Measurements from ENCODE around the gene FGB. TPM values are rescaled to one million over a fixed set of nuclear protein-coding genes. Genes with fewer than 3 reads are reported as not detected.

Gene FGB
- total and polyA plus RNA-seq, 9 of the 15 experiments (the other 6 are each of a cell fraction or from before 2014, with no cell fraction given), result 0.07 to 1.9 (median 0.13) TPM; not detected in 6

- TF ChIP-seq NCOA2 (IDR thresholded peaks at IDR 0.05; ENCODE audit: partially characterized antibody in 2 of 2) (no peak), THRA (IDR thresholded peaks at IDR 0.05) (no peak), HDAC2 (IDR thresholded peaks at IDR 0.05) (no peak), VEZF1 (CRISPR knock-in tag; IDR thresholded peaks at IDR 0.05) (no peak)
These were observed 40.5 kb downstream of the FGB start (continued) for GRCh38 chr4:154603033-154603943.

GRCh38 chr4:154604696-154605200, 41.9 kb downstream of the FGB start:
- intact Hi-C loops (cut with micrococcal nuclease) (no loop called here), in situ Hi-C loops (cut with MboI) (no loop called here)
- BruUV-seq (replicated peaks), result no TSS peak
- Histone ChIP-seq H3K27ac (ENCODE audit: extremely low read depth, low read depth, low read length) (no peak overlapping the region), H3K4me3 (no peak overlapping the region), H3K27me3 (ENCODE audit: control insufficient read depth in 2 of 2, insufficient read depth in 2 of 2, low read length in 2 of 2) (no peaks in the 10 kb centered on the region), H3K36me3 (ENCODE audit: control insufficient read depth, insufficient read depth, low read length) (no peaks in the 10 kb centered on the region), H3K4me2 (ENCODE audit: insufficient read depth, low read length) (no peak overlapping the region), H4K20me1 (replicated peaks; ENCODE audit: control insufficient read depth, insufficient read depth, low read length) (no peaks in the 10 kb centered on the region), H3K4me1 (replicated peaks in 1 of 2; ENCODE audit: control insufficient read depth in 2 of 2, insufficient read depth in 2 of 2, low read length in 2 of 2) (no peaks in the 10 kb centered on the region), H3K79me2 (ENCODE audit: control insufficient read depth, insufficient read depth, low read length) (no peaks in the 10 kb centered on the region), H3K9ac (ENCODE audit: insufficient read depth in 1 of 2, low read depth in 2 of 2, low read length in 2 of 2) (no peak overlapping the region), H2AFZ (ENCODE audit: low read depth, low read length) (no peak overlapping the region), H3K9me3 (replicated peaks; ENCODE audit: control insufficient read depth, insufficient read depth, low read depth, low read length) (no peaks in the 10 kb centered on the region), H3K9me1 (ENCODE audit: control insufficient read depth, insufficient read depth, low read length) (no peaks in the 10 kb centered on the region)
- 3% methylated on average over 4 of the region's 4 CpGs for WGBS (ENCODE audit: insufficient coverage, low coverage, missing lambda C conversion rate)
- no peak for DNase-seq (ENCODE audit: extremely low read depth in 1 of 4, low spot score in 3 of 4)
- CTCF ChIA-PET (ENCODE audit: low intra/inter-chr PET ratio), result no interaction called here
- no peak for TF ChIP-seq CXXC5 (CRISPR knock-in tag; IDR thresholded peaks at IDR 0.05)
- no peak for TF ChIP-seq STAG1 (CRISPR knock-in tag; IDR thresholded peaks at IDR 0.05; ENCODE audit: borderline replicate concordance)
- TF ChIP-seq STAT5A (IDR thresholded peaks at IDR 0.05; ENCODE audit: borderline replicate concordance, low read length), result no peak
- TF ChIP-seq FOSL1 (tag; conservative IDR thresholded peaks at IDR 0.05), result no peak
- TF ChIP-seq RBM34 (IDR thresholded peaks at IDR 0.05; ENCODE audit: borderline replicate concordance, insufficient read depth, low read length), result no peak
- no peak for TF ChIP-seq ZNF263 (CRISPR knock-in tag; IDR thresholded peaks at IDR 0.05; ENCODE audit: borderline replicate concordance)
- ATAC-seq, result no peak
- no peak for FAIRE-seq
- POLR2A ChIA-PET, result no interaction called here

All from K562 (cell line).